Measurements from ENCODE around the gene PLSCR1.

DNA sequence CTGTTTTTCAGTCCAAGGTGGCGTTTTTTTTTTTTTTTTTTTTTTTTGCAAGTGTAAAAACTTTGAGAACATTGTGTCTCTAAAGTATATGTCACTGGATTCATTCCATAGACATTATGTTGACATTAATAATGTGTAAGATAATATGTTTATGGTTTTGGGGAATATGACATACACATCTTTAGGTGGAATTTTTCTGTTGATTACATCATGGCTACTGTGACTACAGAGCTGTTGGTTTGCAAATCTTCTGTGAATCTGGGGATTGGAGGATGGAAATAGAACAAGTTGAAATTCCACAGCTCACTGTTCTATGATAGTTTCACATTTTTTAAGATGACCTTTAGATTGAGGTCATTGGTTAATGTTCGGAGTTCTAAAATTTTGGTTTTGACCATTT is 50.6 kb downstream of the PLSCR1 start:
- TF ChIP-seq POLR2A (IDR thresholded peaks at IDR 0.05; ENCODE audit: low read depth, low read length) (no peak), CTCF (conservative IDR thresholded peaks at IDR 0.05; ENCODE audit: low read depth, low read length) (no peak), RAD21 (IDR thresholded peaks at IDR 0.05; ENCODE audit: low read length) (no peak), MAFK (IDR thresholded peaks at IDR 0.05; ENCODE audit: low read depth, low read length) (no peak)

Measured in IMR-90 (cell line).